Ascending aorta (tissue), 2 donors: ENCODE data around the gene JAKMIP1. TPM values are rescaled to one million over a fixed set of nuclear protein-coding genes. Genes with fewer than 3 reads are reported as not detected.

ENCODE experiments used
- DNase-seq, 2 donors: peaks; one replicate each; pipeline ENCODE4 v3.0.0-alpha.2; 2019; ENCODE audit warnings: low spot score in 2 of 2
- H3K27ac ChIP-seq, 2 donors: fragments of 200-600 bp; sonication (generic); one replicate each; pipeline ENCODE4 v1.5.1; 2016 to 2017; ENCODE audit warnings: mild to moderate bottlenecking in 1 of 2
- H3K27me3 ChIP-seq: fragments of 200-600 bp; sonication (generic); one replicate; pipeline ENCODE4 v1.5.1; 2017
- H3K36me3 ChIP-seq, 2 donors: fragments of 200-600 bp; sonication (generic); one replicate each; pipeline ENCODE4 v1.5.1; 2016
- H3K4me1 ChIP-seq, 2 donors: fragments of 200-600 bp; sonication (generic); one replicate each; pipeline ENCODE4 v1.5.1; 2016 to 2017; ENCODE audit warnings: mild to moderate bottlenecking in 1 of 2
- H3K4me3 ChIP-seq, 2 donors: fragments of 200-600 bp; sonication (generic); one replicate each; pipeline ENCODE4 v1.5.1; 2016 to 2017; ENCODE audit warnings: mild to moderate bottlenecking in 1 of 2
- H3K9me3 ChIP-seq, 2 donors: fragments of 200-600 bp; sonication (generic); one replicate each; pipeline ENCODE4 v1.5.1; 2016
- CTCF ChIP-seq, 3 experiments: fragments of 200-600 bp in 2 of 3; fragments of 450-650 bp in 1 of 3; sonication (generic) in 2 of 3; IDR thresholded peaks; one replicate each; pipeline ENCODE4 v1.5.1; 2016 to 2019; ENCODE audit warnings: antibody characterized with exemption in 3 of 3, mild to moderate bottlenecking in 1 of 3, moderate library complexity in 1 of 3
- intact Hi-C: fragments of 100-400 bp; cut with DNase I; formaldehyde crosslinking; loops from one replicate; pipeline ENCODE4 v1.15.1; 2023
- total RNA-seq: library from RNA; depleted of rRNA; stranded (reverse); fragments of >200 nt; gene quantifications from one replicate; pipeline ENCODE4 v1.1.0, GENCODE V29; 2016

JAKMIP1 gene
- total RNA-seq, 1 donor from 2014 or later, result not detected

DNA sequence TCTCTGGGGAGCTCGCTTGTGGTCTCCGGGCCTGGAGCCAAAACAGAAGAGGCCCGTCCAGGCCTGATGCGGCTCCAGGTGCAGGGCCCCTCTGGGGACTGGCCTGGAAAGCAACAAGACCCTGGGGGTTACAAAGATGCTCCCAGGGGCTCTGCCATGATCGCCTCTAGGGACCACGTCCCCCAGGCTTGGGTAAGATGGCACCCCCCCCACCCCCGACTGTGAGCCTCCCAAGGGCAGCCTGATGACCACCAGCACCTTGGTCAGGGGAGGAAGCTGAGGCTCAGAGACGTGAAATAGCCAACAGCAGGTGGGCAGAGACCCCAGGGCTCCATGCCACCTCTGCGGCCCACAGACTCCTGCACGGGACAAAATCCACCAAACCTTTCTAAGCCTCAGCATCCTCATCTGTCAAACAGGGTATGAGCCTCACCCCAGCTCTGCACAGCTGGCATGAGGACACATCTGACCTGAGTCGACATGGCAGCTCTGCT, 207.5 kb downstream of the JAKMIP1 start:
- DNase-seq, result peak in 1 of 2 donors; percentile 43
- Histone ChIP-seq H3K27ac (no peak overlapping the region), H3K36me3 (no peaks in the 10 kb centered on the region), H3K4me1 (no peaks in the 10 kb centered on the region), H3K27me3 (no peaks in the 10 kb centered on the region), H3K9me3 (no peaks in the 10 kb centered on the region), H3K4me3 (no peak overlapping the region)
- intact Hi-C loops, result no loop called here
- no peak for TF ChIP-seq CTCF (IDR thresholded peaks at IDR 0.05)

GRCh38 chr4:5992171-5992827, 208.1 kb downstream of the JAKMIP1 start:
- H3K9me3 ChIP-seq, result no peaks in the 10 kb centered on the region
- intact Hi-C loops, result no loop called here
- no peak overlapping the region for H3K4me3 ChIP-seq
- no peaks in the 10 kb centered on the region for H3K27me3 ChIP-seq
- DNase-seq, result peak in 1 of 2 donors; percentile 57
- no peaks in the 10 kb centered on the region for H3K36me3 ChIP-seq
- TF ChIP-seq CTCF (IDR thresholded peaks at IDR 0.05), result no peak
- no peak overlapping the region for H3K27ac ChIP-seq
- no peaks in the 10 kb centered on the region for H3K4me1 ChIP-seq

DNA sequence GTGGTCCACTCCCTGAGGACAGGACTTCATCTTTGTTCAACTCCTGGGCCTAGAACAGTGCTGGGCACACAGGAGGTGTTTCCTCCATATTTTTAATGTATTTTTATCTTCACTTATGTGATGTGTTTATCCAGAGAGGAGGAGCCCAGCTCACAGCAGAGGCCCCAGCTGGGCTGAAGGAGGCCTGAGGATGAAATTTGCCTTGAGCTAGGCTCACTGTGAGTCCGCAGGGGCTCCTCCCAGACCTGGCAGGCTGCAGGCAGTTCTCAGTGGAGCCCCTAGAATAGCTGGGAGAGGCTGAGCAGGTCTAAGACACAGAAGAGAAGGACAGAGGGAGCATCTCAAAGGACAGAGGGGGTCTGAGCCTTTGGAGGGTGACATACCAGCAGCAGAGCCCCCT, 208.9 kb downstream of the JAKMIP1 start:
- H3K27me3 ChIP-seq, result no peaks in the 10 kb centered on the region
- H3K4me3 ChIP-seq, result no peak overlapping the region
- no peaks in the 10 kb centered on the region for H3K4me1 ChIP-seq
- H3K9me3 ChIP-seq, result no peaks in the 10 kb centered on the region
- TF ChIP-seq CTCF (IDR thresholded peaks at IDR 0.05), result no peak
- H3K36me3 ChIP-seq, result no peaks in the 10 kb centered on the region
- H3K27ac ChIP-seq, result no peak overlapping the region
- intact Hi-C loops, result no loop called here
- DNase-seq, result peak in 1 of 2 donors; percentile 40

GRCh38 chr4:5990446-5991160, 209.7 kb downstream of the JAKMIP1 start:
- TF ChIP-seq CTCF (IDR thresholded peaks at IDR 0.05), result no peak
- no peaks in the 10 kb centered on the region for H3K27me3 ChIP-seq
- H3K36me3 ChIP-seq, result no peaks in the 10 kb centered on the region
- H3K27ac ChIP-seq, result no peak overlapping the region
- intact Hi-C loops, result no loop called here
- no peaks in the 10 kb centered on the region for H3K9me3 ChIP-seq
- no peak overlapping the region for H3K4me3 ChIP-seq
- no peaks in the 10 kb centered on the region for H3K4me1 ChIP-seq
- DNase-seq, result peak in 1 of 2 donors; percentile 53

GRCh38 chr4:5989236-5990225, 210.8 kb downstream of the JAKMIP1 start:
- no peaks in the 10 kb centered on the region for H3K27me3 ChIP-seq
- TF ChIP-seq CTCF (IDR thresholded peaks at IDR 0.05), result no peak
- intact Hi-C loops, result no loop called here
- DNase-seq, result peak in 1 of 2 donors; percentile 52
- H3K9me3 ChIP-seq, result peaks cover 0 to 6% of the 10 kb centered on the region in 2 donors
- no peaks in the 10 kb centered on the region for H3K36me3 ChIP-seq
- no peak overlapping the region for H3K27ac ChIP-seq
- H3K4me1 ChIP-seq, result no peaks in the 10 kb centered on the region
- H3K4me3 ChIP-seq, result no peak overlapping the region
